HG03060 (cell line): ENCODE data around the gene SRRM5.

Experiments used
- ATAC-seq: cut with Tn5 transposase; IDR thresholded peaks from one replicate; pipeline ENCODE4 v1.9.1; 2021; ENCODE audit warnings: low read depth, moderate number of reproducible peaks; ENCODE audit not compliant: unreplicated experiment

The SRRM5 gene

GRCh38 chr19:43664018-43664417 lies 52.1 kb downstream of the SRRM5 start:
- ATAC-seq = no peak
